Keratinocyte (primary cell): Measurements from ENCODE around the gene MMAB. TPM values are rescaled to one million over a fixed set of nuclear protein-coding genes. Genes with fewer than 3 reads are reported as not detected.

Experiments used
- DNase-seq: peaks from one replicate; pipeline ENCODE4 v3.0.0-alpha.2; 2011; ENCODE audit warnings: low read depth, missing footprints, low spot score
- FAIRE-seq: peaks from 2 replicates; lab custom pipeline; 2011; peaks lifted over from hg19 to GRCh38; lab: Jason Lieb, UNC
- H2AFZ ChIP-seq: 2 replicates; pipeline ENCODE4 v1.6.0; 2012; ENCODE audit warnings: low read length, control low read depth, inconsistent platforms; ENCODE audit not compliant: control insufficient read depth
- H3K27ac ChIP-seq: 2 replicates; pipeline ENCODE4 v1.5.1; 2011; ENCODE audit warnings: low read length; ENCODE audit not compliant: control insufficient read depth, insufficient read depth
- H3K27me3 ChIP-seq: 3 replicates; pipeline ENCODE4 v1.6.0; 2011; ENCODE audit warnings: low read length; ENCODE audit not compliant: control insufficient read depth, insufficient read depth; ENCODE audit errors: extremely low read depth
- H3K36me3 ChIP-seq, 2 experiments: 2 replicates in 1 of 2; 3 replicates in 1 of 2; pipeline ENCODE4 v1.5.1; 2011; ENCODE audit warnings: low read length in 2 of 2, mild to moderate bottlenecking in 1 of 2; ENCODE audit not compliant: control insufficient read depth in 2 of 2, insufficient read depth in 2 of 2; ENCODE audit errors: extremely low read depth in 1 of 2
- H3K4me1 ChIP-seq: 3 replicates; pipeline ENCODE4 v1.5.1; 2011; ENCODE audit warnings: low read length; ENCODE audit not compliant: control insufficient read depth, insufficient read depth; ENCODE audit errors: extremely low read depth
- H3K4me2 ChIP-seq: 3 replicates; pipeline ENCODE4 v1.6.0; 2011; ENCODE audit warnings: low read depth, low read length; ENCODE audit not compliant: control insufficient read depth, insufficient read depth; ENCODE audit errors: extremely low read depth
- H3K4me3 ChIP-seq, 3 experiments: fragments of 200-600 bp in 1 of 3; sonication (generic) in 1 of 3; 2 replicates in 2 of 3; 3 replicates in 1 of 3; pipeline ENCODE4 v1.5.1; 2011 to 2016; ENCODE audit warnings: low read length in 3 of 3, mild to moderate bottlenecking in 3 of 3, control low read depth in 2 of 3, inconsistent platforms in 1 of 3, low read depth in 1 of 3, mixed read lengths in 1 of 3, mixed run types in 1 of 3, moderate library complexity in 1 of 3; ENCODE audit not compliant: control insufficient read depth in 2 of 3, insufficient read depth in 2 of 3; ENCODE audit errors: extremely low read depth in 1 of 3
- H3K79me2 ChIP-seq: 2 replicates; pipeline ENCODE4 v1.6.0; 2012; ENCODE audit warnings: low read length; ENCODE audit not compliant: control insufficient read depth, insufficient read depth
- H3K9ac ChIP-seq: 3 replicates; pipeline ENCODE4 v1.6.0; 2011; ENCODE audit warnings: low read length; ENCODE audit not compliant: control insufficient read depth, insufficient read depth; ENCODE audit errors: extremely low read depth
- H3K9me1 ChIP-seq: 3 replicates; pipeline ENCODE4 v1.6.0; 2011; ENCODE audit warnings: low read length; ENCODE audit not compliant: control insufficient read depth, insufficient read depth; ENCODE audit errors: extremely low read depth
- H3K9me3 ChIP-seq: 2 replicates; pipeline ENCODE4 v1.5.1; 2012; ENCODE audit warnings: low read depth, low read length; ENCODE audit not compliant: control insufficient read depth
- H4K20me1 ChIP-seq: 3 replicates; pipeline ENCODE4 v1.6.0; 2011; ENCODE audit warnings: low read length; ENCODE audit not compliant: control insufficient read depth, insufficient read depth; ENCODE audit errors: extremely low read depth
- EZH2 ChIP-seq: IDR thresholded peaks from one replicate; pipeline ENCODE4 v1.6.1; 2012; ENCODE audit warnings: inconsistent platforms, mild to moderate bottlenecking, low read length, moderate library complexity
- dilution Hi-C: fragments of 300-500 bp; cut with MboI; formaldehyde crosslinking; loops from one replicate; pipeline ENCODE4 v1.7.0; 2020; ENCODE audit warnings: low sequenced_read_pairs; ENCODE audit not compliant: extremely low pct_ligation_motif_present
- polyA plus RNA-seq, 5 experiments: library from polyadenylated mRNA; depleted of rRNA in 3 of 5; stranded (reverse) in 3 of 5; stranded (forward) in 1 of 5; unstranded in 1 of 5; fragments of >200 nt; gene quantifications; 1 replicate in 1 of 5; 2 replicates in 3 of 5; 3 replicates in 1 of 5; pipeline versions ENCODE4 v1.2.1 to v1.2.3, GENCODE V29; 2011 to 2012; ENCODE audit warnings: missing spikeins in 2 of 5, low read depth in 1 of 5, low replicate concordance in 1 of 5
- TF ChIP-seq, protein P1 (sequence below), 3 experiments: IDR thresholded peaks in 1 of 3; conservative IDR thresholded peaks in 1 of 3; optimal IDR thresholded peaks in 1 of 3; 2 replicates in 2 of 3; 3 replicates in 1 of 3; pipeline versions ENCODE3 to v1.5.1; 2011; ENCODE audit warnings: low read length in 3 of 3, mild to moderate bottlenecking in 3 of 3, moderate library complexity in 2 of 3, control low read depth in 1 of 3, inconsistent platforms in 1 of 3; ENCODE audit not compliant: insufficient read depth in 2 of 3; ENCODE audit errors: extremely low read depth in 1 of 3

MMAB gene
- polyA plus RNA-seq, 1 donor (not counting 4 experiments of a cell fraction or from before 2014, with no cell fraction given) = 30.6 TPM

DNA sequence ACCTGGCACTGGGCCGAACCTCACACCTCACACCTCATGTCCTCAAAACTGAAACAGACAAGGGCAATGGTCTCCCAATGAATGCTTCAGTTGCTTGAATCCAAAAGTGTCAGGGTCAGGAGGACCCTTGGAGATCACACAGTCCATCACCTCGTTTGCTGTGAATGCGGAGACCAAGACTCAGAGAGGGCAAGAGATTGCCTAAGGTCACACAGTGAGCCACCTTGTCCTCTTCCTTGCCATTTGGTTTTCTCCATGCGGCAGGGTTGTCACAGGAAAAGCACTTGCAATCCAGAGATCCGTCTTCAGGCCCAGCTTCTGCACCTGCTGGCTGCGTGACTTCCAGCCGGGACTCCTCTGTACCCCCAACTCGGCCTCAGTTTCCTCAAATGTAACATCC lies 28.3 kb upstream of the MMAB start:
- FAIRE-seq = no peak
- H3K36me3 ChIP-seq = peaks cover 0 to 5% of the 10 kb centered on the region in 2 experiments
- no peak for DNase-seq
- no peak overlapping the region for H3K4me3 ChIP-seq
- no peak overlapping the region for H2AFZ ChIP-seq
- H3K27ac ChIP-seq = no peak overlapping the region
- H3K9ac ChIP-seq = no peak overlapping the region
- H3K4me2 ChIP-seq = no peak overlapping the region
- H3K79me2 ChIP-seq = no peaks in the 10 kb centered on the region
- H3K27me3 ChIP-seq = peaks cover 5% of the 10 kb centered on the region
- dilution Hi-C loops = no loop called here
- H3K9me3 ChIP-seq = no peaks in the 10 kb centered on the region
- TF ChIP-seq, protein P1, sequence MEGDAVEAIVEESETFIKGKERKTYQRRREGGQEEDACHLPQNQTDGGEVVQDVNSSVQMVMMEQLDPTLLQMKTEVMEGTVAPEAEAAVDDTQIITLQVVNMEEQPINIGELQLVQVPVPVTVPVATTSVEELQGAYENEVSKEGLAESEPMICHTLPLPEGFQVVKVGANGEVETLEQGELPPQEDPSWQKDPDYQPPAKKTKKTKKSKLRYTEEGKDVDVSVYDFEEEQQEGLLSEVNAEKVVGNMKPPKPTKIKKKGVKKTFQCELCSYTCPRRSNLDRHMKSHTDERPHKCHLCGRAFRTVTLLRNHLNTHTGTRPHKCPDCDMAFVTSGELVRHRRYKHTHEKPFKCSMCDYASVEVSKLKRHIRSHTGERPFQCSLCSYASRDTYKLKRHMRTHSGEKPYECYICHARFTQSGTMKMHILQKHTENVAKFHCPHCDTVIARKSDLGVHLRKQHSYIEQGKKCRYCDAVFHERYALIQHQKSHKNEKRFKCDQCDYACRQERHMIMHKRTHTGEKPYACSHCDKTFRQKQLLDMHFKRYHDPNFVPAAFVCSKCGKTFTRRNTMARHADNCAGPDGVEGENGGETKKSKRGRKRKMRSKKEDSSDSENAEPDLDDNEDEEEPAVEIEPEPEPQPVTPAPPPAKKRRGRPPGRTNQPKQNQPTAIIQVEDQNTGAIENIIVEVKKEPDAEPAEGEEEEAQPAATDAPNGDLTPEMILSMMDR (optimal IDR thresholded peaks at IDR 0.05 in 1 of 3, IDR thresholded peaks at IDR 0.05 in 1 of 3, conservative IDR thresholded peaks at IDR 0.05 in 1 of 3; ENCODE audit: extremely low read depth in 1 of 3, insufficient read depth in 2 of 3, low read length in 3 of 3) = no peak
- TF ChIP-seq EZH2 = no peak
- no peaks in the 10 kb centered on the region for H3K4me1 ChIP-seq
- no peaks in the 10 kb centered on the region for H4K20me1 ChIP-seq
- H3K9me1 ChIP-seq = no peaks in the 10 kb centered on the region

DNA sequence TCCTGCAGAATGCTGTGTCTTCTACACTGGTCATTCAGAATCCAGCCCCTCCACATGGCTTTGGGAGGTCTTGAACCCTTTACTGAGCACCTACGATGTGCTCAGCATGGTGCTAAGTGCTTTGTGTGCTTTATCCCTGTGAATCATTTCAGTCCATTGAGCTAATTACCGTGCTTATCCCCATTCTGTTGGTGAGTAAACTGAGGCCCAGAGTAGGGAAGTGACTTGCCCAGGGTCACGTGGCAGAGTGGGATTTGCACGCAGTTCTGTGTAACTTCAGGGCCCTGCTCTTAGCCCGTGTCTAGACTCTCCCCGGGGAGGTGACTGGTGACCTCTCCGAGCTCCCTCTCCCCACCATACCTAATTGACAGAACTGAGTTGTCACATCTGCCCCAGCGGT lies 27.7 kb upstream of the MMAB start:
- no peaks in the 10 kb centered on the region for H3K9me3 ChIP-seq
- H3K36me3 ChIP-seq = peaks cover 0 to 5% of the 10 kb centered on the region in 2 experiments
- H3K4me3 ChIP-seq = no peak overlapping the region
- no peak overlapping the region for H2AFZ ChIP-seq
- dilution Hi-C loops = no loop called here
- H3K27me3 ChIP-seq = peaks cover under 1% of the 10 kb centered on the region
- FAIRE-seq (no peak), DNase-seq (no peak)
- no peak overlapping the region for H3K27ac ChIP-seq
- TF ChIP-seq EZH2 = no peak
- TF ChIP-seq, protein P1 (optimal IDR thresholded peaks at IDR 0.05 in 1 of 3, IDR thresholded peaks at IDR 0.05 in 1 of 3, conservative IDR thresholded peaks at IDR 0.05 in 1 of 3; ENCODE audit: extremely low read depth in 1 of 3, insufficient read depth in 2 of 3, low read length in 3 of 3) = no peak
- no peak overlapping the region for H3K4me2 ChIP-seq
- H4K20me1 ChIP-seq = no peaks in the 10 kb centered on the region
- H3K9me1 ChIP-seq = no peaks in the 10 kb centered on the region
- no peaks in the 10 kb centered on the region for H3K79me2 ChIP-seq
- H3K9ac ChIP-seq = no peak overlapping the region
- H3K4me1 ChIP-seq = no peaks in the 10 kb centered on the region
